GM12891 (cell line): ENCODE results near the gene TTYH3.

Source experiments
- PAX5 ChIP-seq: IDR thresholded peaks from 2 replicates; pipeline ENCODE4 v1.6.1; 2011; ENCODE audit warnings: low read length, moderate library complexity, mild to moderate bottlenecking; ENCODE audit not compliant: insufficient read depth, severe bottlenecking
- POLR2A ChIP-seq: IDR thresholded peaks from 2 replicates; pipeline ENCODE4 v1.6.1; 2011; ENCODE audit warnings: low read depth, low read length, control low read depth
- POLR2AphosphoS5 ChIP-seq: IDR thresholded peaks from 2 replicates; pipeline ENCODE4 v1.6.1; 2011; ENCODE audit warnings: low read depth, low read length, control low read depth
- POU2F2 ChIP-seq: IDR thresholded peaks from 2 replicates; pipeline ENCODE4 v1.6.1; 2011; ENCODE audit warnings: low read depth, mild to moderate bottlenecking, control low read depth, low read length, moderate library complexity
- SPI1 ChIP-seq: IDR thresholded peaks from 2 replicates; pipeline ENCODE4 v1.6.1; 2011; ENCODE audit warnings: low read depth, low read length, control low read depth
- TAF1 ChIP-seq: IDR thresholded peaks from 2 replicates; pipeline ENCODE4 v1.6.1; 2011; ENCODE audit warnings: low read depth, low read length, control low read depth

DNA sequence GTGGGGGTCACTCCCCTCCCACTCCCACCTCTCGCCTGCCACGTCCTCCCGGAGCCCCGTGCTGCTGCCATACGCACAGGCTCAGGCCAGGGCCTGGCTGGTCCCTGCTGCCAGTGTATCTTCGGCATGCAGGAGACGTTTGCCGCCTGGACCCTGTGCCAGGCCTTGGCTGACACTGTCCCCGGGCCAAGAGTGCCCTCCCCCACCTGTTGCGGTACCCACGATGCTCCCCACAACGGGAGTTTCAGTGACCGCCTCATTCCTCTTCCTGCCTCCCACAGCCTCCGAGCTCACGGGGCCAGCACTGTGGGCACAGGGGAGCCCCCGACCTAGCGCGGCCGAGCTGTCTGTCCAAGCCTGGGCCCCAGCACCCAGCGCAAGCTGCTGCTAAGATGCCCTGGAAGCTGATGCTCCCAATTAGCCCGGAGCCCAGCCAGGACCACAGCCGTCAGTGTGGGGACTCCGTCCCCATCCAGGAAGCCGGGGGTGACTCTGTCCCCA lies 7.4 kb downstream of the TTYH3 start:
- TF ChIP-seq POLR2A: no peak
- no peak for TF ChIP-seq POLR2AphosphoS5
- no peak for TF ChIP-seq TAF1
- TF ChIP-seq SPI1: no peak
- no peak for TF ChIP-seq PAX5
- TF ChIP-seq POU2F2: no peak
